Ammon's horn (tissue), 1 donor: ENCODE data around the gene BUB1B.
"Not testable (repeated sequence)": the region's sequence is repeated elsewhere in the genome, so short reads cannot be mapped to it uniquely, and the experiment has no call there.

Experiments
- DNase-seq: peaks from one replicate; pipeline ENCODE4 v3.0.0-alpha.2; 2016; ENCODE audit warnings: low spot score

The BUB1B gene

DNA sequence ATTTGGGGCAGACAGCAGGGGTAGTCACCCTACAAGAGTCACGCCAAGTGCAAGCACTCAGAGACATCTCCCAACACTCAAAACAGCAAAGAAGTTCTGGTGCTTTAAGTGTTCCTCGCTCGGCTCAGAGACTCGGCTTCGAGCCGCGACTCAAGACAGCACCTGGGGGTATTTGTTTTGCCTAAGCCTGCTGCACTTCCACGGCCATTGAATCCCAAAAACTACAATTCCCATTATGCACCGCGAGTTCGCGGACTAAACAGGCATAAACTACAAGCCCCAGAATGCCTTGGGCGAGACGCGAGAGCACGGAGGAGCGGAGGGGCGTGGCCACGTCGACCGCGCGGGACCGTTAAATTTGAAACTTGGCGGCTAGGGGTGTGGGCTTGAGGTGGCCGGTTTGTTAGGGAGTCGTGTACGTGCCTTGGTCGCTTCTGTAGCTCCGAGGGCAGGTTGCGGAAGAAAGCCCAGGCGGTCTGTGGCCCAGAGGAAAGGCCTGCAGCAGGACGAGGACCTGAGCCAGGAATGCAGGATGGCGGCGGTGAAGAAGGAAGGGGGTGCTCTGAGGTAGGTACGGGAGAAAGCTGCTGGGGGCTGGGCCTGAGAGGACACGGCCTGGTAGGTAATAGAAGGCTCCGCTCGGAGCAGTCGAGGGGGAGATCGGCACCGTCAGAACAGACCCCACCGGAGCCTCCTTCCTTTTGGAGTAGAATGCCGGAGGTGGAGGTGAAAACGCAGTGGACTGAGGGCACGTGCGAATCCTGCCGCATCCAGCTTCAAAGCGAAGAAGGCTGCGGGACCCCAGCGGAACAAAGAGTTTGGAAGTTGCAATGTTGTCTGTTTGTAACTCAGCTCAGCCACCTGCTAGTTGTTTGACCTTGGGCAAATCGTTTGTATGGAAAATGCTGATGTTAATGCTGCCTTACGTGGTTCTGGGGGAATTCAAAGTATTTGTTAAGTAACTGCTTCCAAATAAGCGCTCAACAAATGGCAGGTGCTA lies at the start of gene BUB1B:
BUB1B (plus strand) TSS at position 381 of the 1,000 bp plus-strand sequence; CDS start at position 533, 152 bp downstream.
- DNase-seq = peak; percentile 97

GRCh38 chr15:40111888-40112287 lies 49.0 kb upstream of the BUB1B start:
- DNase-seq = no peak

GRCh38 chr15:40112789-40113188 lies 48.1 kb upstream of the BUB1B start:
- no peak for DNase-seq

DNA sequence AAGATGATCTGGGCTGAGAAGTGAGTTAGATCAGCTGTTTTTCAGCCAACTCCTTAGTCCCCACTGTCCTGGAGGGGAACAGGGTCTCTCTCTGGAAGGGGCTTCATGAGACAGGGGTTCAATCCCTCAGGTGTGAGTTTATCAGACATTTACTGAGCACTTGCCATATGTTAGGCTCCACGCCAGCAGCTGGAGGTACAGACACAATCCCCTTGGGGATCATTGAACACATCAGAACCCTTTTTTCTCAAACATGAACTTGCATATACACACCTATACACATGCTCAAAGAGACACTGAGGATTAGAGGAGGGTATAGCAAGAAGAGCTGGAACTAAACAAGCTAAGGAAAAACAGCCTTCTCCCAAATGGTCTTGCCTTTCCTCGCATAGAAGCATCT lies 46.7 kb upstream of the BUB1B start:
- no peak for DNase-seq

DNA sequence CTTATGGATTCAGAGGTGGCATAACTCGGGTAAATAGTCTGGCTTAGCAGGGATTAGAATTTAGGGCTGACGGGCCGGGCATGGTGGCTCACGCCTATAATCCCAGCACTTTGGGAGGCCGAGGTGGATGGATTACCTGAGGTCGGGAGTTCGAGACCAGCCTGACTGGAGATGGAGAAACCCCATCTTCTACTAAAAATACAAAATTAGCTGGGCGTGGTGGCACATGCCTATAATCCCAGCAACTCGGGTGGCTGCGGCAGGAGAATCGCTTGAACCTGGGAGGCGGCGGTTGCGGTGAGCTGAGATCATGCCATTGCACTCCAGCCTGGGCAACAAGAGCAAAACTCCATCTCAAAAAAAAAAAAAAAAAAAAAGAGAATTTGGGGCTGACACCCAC lies 45.8 kb upstream of the BUB1B start:
- DNase-seq = not testable (repeated sequence)

DNA sequence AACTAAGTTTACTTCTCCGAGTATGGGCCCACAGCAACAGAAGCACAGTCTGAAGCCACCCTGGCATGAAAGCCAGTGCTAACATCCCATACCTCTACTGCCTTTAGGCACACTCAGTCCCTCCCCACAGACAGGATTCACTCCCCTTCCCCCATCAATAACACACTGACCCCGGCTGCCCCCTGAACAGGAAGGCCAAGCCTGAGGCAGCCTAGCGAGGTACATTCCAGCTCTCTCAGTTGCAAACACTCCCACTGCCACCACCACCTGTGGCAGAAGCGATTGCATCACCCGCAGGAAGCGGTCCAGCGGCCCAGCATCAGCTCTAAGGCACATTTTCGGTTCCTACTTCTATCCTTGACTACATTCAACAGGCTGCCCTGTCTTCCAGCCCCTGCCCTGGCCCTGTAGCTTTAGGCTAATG lies 45.2 kb upstream of the BUB1B start:
- peak; percentile 72 for DNase-seq

DNA sequence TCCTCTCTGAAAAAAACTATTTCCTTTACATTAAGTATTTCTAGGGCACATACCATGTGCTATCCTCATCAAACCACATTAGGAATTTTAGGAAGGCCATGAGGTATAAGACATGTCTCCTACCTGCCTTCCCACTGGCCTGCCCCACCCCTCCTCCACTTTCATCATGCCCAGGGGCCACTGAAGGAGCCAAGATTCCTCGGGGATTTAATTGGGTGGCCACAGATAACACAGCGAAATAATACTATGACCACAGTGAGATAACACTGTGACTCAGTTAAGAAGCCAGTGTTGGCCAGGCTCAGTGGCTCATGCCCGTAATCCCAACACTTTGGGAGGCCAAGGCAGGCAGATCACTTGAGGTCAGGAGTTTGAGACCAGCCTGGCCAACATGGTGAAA lies 42.4 kb upstream of the BUB1B start:
- no peak for DNase-seq

DNA sequence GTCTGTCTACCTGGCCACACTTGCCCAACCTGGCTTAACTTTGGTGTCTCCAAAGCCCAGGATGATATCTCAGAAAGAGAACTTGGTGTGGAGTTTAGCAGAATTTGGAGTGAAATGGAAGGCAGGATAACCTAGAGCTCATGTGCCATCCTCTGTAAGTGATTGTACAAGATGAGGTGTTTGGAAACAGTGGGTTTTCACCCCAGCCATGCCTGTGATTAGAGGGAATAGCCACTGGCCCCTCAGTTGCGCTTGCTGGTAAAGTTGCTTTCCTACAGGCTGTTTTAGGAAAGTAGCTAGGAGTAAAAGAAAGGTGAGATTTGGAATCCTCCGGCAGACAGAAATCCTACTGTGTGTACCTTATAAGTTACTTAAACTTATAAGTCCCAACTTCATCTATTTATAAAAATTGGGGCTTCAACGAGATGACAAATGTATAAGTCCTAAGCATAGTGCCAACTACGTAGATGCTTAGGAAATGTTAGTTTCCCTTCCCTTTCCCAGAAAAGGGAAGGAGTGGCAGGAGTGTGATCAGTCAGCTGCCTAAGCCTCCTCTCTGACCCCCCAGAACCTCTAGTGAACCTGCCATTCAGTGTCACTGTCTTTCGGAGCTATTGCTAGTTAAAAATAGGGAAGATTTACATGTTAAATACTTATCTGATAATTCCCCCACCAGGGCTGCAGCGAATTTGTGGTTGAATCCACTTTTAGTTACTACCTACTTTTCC lies 38.8 kb upstream of the BUB1B start:
- peak; percentile 43 for DNase-seq

DNA sequence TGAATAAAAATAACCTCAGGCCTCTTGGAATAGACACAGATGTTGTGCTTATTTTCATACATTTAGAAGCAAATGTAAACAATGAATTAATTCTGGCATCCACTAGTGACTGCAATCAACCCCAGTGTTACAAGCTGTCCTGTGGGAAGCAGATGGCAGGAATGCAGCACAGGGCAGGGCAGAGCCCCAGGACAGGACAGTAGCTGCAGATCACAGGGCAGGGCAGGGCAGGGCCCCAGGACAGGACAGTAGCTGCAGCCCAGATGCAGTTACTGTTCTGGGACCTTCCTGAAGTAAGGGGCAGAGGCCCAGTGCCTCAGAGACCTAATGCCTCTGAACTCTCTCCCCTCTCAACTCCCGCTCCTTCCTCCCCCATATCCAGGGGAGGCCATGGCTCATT lies 37.9 kb upstream of the BUB1B start:
- not testable (repeated sequence) for DNase-seq

DNA sequence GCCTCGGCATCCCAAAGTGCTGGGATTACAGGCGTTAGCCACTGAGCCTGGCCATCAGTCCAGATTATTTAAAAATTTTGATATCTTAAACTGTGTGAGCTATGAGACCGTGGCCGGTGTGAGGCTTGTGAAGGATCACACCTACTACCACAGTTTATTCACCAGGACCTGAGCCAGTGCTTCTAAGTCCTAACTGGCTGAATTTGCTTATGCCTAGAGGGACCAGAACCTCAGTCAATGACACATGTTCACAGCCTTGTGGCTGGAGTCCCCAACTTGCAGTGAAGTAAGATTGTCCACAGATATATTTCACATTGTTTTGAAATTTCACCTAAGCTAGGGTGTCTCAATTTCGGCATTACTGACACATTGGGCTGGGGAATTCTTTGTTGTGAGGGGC lies 37.0 kb upstream of the BUB1B start:
- not testable (repeated sequence) for DNase-seq

DNA sequence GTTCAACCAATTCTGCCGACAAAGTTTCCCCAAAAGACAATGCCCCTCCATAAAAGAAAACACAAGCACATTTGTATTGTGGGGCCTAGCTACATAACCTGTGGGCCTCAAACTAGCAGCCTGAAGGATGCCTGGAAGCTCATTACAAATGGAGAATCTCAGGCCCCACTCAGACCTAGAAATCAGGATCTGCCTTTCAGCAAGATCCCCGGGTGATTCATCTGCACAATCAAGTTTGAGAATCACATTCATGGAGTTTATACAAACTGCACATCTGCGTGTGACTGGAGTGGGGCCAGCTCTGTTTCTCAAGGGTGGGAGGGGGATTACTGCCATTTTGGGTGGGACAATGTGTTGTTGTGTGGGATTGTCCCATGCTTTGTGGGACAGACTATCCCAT lies 36.5 kb upstream of the BUB1B start:
- DNase-seq = not testable (repeated sequence)

DNA sequence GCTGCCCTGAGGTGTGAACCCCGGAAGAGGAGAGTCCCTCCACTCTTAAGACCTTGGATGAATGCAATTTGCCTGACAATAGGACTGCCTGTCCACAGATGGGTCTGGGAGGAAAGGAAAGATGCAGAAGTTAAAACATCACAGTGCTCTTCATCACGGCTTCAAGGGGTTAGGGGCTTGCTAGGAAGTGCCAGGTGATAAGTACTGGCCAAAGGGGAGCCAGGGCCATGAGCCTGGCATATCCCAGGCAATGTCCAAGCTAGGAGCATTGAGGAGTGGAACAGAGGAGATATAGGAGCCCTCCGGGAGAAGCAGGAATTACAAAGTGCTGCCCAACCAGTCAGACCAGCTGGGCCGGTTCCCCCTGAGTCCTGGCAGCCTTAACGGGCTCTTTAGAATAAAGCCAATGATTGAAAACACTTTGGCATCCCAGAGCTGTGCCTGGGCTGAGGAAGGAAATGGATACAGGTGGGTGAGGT lies 36.0 kb upstream of the BUB1B start:
- DNase-seq = not testable (repeated sequence)

DNA sequence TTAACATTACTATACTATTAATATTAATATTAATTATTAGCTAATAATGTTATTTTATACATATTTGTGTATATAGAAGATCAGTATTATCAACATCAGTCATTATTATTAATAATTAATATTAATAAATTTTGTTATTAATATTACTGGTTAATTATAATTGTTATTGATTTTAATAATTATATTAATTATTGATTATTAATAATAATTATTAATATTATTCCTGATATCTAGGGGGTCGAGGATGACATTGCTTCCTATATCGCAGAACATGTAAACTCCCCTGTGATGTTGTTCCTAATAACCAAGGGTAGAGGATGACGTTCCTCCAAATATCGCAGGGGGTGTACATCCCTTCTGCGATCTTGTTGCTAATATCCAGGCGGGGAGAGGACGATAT lies 34.9 kb upstream of the BUB1B start:
- DNase-seq = no peak

DNA sequence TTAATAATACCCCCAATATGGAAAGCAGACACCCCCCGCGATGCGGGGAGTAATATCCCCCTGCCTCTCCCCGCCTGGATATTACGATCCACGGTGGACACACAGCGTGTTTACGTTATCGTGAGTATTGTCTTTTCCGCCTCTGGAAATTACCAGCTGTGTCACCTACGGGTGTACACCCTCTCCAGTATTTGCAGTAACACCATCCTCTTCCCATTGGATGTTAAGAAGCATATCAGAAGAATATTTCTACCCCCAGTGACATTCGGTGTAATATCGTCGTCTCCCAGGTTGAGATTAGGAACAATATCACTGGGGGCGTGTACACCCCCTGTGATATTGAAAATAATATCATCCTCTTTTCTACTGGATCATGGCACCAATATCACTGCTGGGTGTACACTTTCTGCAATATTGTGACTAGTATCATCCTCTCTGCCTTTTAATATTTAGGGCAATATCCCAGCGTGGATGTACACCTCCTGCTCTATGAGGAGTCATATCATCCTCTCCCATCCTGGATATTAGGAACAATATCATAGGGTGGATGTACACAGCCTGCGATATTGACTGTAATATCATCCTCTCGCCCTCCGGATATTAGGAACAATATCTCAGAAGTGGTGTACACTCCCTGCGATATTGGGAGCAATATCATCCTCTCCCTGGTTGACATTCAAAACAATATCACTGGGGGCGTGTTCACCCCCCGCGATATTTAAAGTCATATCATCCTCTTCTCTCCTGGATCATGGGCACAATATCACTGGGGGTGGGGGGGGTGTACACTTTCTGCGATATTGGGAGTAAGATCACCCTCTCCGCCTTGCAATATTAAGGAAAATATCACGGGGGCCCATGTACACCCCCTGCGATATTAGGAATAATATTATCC lies 31.9 kb upstream of the BUB1B start:
- DNase-seq = no peak

- no peak for DNase-seq
Measured at GRCh38 chr15:40130118-40130517, 30.8 kb upstream of the BUB1B start.

GRCh38 chr15:40130799-40131502 lies 29.9 kb upstream of the BUB1B start:
- DNase-seq = no peak

GRCh38 chr15:40133544-40133943 lies 27.3 kb upstream of the BUB1B start:
- DNase-seq = no peak

DNA sequence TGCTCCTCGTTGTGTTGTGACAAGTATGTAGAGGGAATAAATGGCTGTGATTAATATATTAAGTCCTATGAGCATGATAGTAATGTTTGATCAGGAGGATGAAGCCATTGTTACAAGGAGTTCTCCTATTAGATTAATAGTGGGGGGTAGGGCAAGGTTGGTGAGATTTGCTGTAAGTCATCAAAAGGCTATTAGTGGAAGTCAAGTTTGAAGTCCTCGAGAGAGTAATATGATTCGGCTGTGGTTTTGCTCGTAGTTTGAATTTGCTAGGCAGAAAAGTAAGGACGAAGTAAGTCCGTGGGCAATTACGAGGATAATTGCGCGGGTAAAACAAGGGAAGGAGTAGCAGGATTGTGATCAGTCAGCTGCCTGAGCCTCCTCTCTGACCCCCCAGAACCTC lies 26.0 kb upstream of the BUB1B start:
- DNase-seq = no peak

DNA sequence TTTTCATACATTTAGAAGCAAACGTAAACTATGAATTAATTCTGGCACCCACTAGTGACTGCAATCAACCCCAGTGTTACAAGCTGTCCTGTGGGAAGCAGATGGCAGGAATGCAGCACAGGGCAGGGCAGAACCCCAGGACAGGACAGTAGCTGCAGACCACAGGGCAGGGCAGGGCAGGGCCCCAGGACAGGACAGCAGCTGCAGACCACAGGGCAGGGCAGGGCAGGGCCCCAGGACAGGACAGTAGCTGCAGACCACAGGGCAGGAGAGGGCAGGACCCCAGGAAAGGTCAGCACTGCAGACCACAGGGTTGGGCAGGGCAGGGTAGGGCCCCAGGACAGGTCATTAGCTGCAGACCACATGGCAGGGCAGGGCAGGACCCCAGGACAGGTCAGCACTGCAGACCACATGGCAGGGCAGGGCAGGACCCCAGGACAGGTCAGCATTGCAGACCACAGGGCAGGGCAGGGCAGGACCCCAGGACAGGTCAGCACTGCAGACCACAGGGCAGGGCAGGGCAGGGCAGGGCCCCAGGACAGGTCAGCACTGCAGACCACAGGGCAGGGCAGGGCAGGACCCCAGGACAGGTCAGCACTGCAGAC lies 24.9 kb upstream of the BUB1B start:
- DNase-seq = not testable (repeated sequence)

GRCh38 chr15:40136470-40137302 lies 24.2 kb upstream of the BUB1B start:
- no peak for DNase-seq
